ENCODE measurements around the gene SPDEF.

The SPDEF gene

GRCh38 chr6:34517461-34517881 is 38.7 kb downstream of the SPDEF start (continued):
- TF ChIP-seq, protein P1, sequence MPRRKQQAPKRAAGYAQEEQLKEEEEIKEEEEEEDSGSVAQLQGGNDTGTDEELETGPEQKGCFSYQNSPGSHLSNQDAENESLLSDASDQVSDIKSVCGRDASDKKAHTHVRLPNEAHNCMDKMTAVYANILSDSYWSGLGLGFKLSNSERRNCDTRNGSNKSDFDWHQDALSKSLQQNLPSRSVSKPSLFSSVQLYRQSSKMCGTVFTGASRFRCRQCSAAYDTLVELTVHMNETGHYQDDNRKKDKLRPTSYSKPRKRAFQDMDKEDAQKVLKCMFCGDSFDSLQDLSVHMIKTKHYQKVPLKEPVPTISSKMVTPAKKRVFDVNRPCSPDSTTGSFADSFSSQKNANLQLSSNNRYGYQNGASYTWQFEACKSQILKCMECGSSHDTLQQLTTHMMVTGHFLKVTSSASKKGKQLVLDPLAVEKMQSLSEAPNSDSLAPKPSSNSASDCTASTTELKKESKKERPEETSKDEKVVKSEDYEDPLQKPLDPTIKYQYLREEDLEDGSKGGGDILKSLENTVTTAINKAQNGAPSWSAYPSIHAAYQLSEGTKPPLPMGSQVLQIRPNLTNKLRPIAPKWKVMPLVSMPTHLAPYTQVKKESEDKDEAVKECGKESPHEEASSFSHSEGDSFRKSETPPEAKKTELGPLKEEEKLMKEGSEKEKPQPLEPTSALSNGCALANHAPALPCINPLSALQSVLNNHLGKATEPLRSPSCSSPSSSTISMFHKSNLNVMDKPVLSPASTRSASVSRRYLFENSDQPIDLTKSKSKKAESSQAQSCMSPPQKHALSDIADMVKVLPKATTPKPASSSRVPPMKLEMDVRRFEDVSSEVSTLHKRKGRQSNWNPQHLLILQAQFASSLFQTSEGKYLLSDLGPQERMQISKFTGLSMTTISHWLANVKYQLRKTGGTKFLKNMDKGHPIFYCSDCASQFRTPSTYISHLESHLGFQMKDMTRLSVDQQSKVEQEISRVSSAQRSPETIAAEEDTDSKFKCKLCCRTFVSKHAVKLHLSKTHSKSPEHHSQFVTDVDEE (CRISPR knock-in tag; IDR thresholded peaks at IDR 0.05) = no peak
- no peak for TF ChIP-seq ZNF565 (CRISPR knock-in tag; conservative IDR thresholded peaks at IDR 0.05; ENCODE audit: low read depth)
- no peak for TF ChIP-seq CSDC2 (CRISPR knock-in tag; IDR thresholded peaks at IDR 0.05)
- TF ChIP-seq SNAI2 (CRISPR knock-in tag; IDR thresholded peaks at IDR 0.05) = no peak
- TF ChIP-seq PPARA (CRISPR knock-in tag; IDR thresholded peaks at IDR 0.05; ENCODE audit: borderline replicate concordance) = no peak
- TF ChIP-seq CSRNP3 (CRISPR knock-in tag; IDR thresholded peaks at IDR 0.05) = no peak
- TF ChIP-seq, protein P2, sequence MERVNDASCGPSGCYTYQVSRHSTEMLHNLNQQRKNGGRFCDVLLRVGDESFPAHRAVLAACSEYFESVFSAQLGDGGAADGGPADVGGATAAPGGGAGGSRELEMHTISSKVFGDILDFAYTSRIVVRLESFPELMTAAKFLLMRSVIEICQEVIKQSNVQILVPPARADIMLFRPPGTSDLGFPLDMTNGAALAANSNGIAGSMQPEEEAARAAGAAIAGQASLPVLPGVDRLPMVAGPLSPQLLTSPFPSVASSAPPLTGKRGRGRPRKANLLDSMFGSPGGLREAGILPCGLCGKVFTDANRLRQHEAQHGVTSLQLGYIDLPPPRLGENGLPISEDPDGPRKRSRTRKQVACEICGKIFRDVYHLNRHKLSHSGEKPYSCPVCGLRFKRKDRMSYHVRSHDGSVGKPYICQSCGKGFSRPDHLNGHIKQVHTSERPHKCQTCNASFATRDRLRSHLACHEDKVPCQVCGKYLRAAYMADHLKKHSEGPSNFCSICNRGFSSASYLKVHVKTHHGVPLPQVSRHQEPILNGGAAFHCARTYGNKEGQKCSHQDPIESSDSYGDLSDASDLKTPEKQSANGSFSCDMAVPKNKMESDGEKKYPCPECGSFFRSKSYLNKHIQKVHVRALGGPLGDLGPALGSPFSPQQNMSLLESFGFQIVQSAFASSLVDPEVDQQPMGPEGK (CRISPR knock-in tag; IDR thresholded peaks at IDR 0.05; ENCODE audit: borderline replicate concordance) = no peak
- no peak for TF ChIP-seq ZFP3 (CRISPR knock-in tag; IDR thresholded peaks at IDR 0.05)
- TF ChIP-seq ZFP30 (CRISPR knock-in tag; IDR thresholded peaks at IDR 0.05) = no peak
- TF ChIP-seq ESRRG (CRISPR knock-in tag; IDR thresholded peaks at IDR 0.05) = no peak

DNA sequence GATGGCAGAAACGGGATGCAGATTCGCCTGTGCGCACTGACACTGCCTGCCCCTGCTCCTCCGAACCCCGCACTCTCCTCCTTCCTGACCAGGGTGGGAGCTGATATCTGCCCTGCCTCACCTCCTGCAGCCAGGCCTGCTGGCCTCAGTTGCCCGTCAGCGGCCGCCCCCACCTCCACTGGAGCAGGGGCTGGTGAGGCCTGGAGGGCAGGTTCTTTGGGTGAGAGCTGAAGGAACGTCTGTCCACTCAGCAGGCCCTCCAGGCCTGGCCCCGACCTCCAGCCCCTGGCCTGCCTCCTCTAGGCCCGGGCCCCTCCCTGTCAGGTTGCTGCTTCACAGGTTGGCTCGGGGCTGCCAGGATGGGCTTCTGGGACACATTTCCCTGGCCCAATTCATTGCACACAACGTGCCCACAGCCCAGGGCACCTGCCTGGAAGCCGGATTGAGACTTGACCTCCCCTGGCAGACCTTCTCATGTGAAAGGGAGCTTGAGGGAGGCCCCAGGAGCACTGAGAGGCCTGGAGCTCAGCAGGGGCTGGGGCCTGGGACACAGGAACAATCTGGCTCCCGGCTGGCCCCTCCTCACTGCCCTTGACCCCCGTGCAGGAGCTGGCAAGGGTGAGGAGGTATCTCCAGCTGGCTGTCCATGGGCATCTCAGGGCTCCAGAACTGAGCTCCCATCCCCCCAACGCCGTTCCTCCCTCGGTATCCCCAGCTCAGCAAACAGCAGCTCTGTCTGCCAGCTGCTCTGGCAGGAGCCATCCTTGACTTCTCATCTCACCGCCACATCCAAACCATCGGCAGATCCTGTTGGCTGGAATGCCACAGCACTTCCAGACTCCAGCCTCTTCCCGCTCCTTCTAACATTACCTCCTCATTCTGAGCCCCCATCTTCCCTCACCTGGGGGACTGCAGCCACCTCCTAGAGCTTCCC is 39.5 kb downstream of the SPDEF start:
- ATAC-seq = no peak
- TF ChIP-seq TCF4 (CRISPR knock-in tag; IDR thresholded peaks at IDR 0.05; ENCODE audit: borderline replicate concordance) (no peak), ISL1 (CRISPR knock-in tag; IDR thresholded peaks at IDR 0.05) (no peak), SNAI2 (CRISPR knock-in tag; IDR thresholded peaks at IDR 0.05) (no peak)

GRCh38 chr6:34515473-34516387 is 40.4 kb downstream of the SPDEF start:
- TF ChIP-seq ZFP3 (CRISPR knock-in tag; IDR thresholded peaks at IDR 0.05) (no peak), GLIS3 (CRISPR knock-in tag; IDR thresholded peaks at IDR 0.05) (no peak), BACH2 (CRISPR knock-in tag; IDR thresholded peaks at IDR 0.05; ENCODE audit: borderline replicate concordance) (no peak), ZNF565 (CRISPR knock-in tag; conservative IDR thresholded peaks at IDR 0.05; ENCODE audit: low read depth) (no peak), CSDC2 (CRISPR knock-in tag; IDR thresholded peaks at IDR 0.05) (no peak), PPARA (CRISPR knock-in tag; IDR thresholded peaks at IDR 0.05; ENCODE audit: borderline replicate concordance) (no peak), ZFP30 (CRISPR knock-in tag; IDR thresholded peaks at IDR 0.05) (no peak), OSR1 (CRISPR knock-in tag; IDR thresholded peaks at IDR 0.05) (no peak), ZNF8 (CRISPR knock-in tag; IDR thresholded peaks at IDR 0.05) (no peak), TCF4 (CRISPR knock-in tag; IDR thresholded peaks at IDR 0.05; ENCODE audit: borderline replicate concordance) (no peak), ZNF70 (CRISPR knock-in tag; IDR thresholded peaks at IDR 0.05) (no peak), TOX (CRISPR knock-in tag; IDR thresholded peaks at IDR 0.05; ENCODE audit: borderline replicate concordance) (no peak), ZC3H10 (CRISPR knock-in tag; IDR thresholded peaks at IDR 0.05) (no peak), ARNTL (CRISPR knock-in tag; IDR thresholded peaks at IDR 0.05; ENCODE audit: borderline replicate concordance, low read depth) (no peak)
- TF ChIP-seq, protein P1 (CRISPR knock-in tag; IDR thresholded peaks at IDR 0.05) = no peak
- TF ChIP-seq, protein P3, sequence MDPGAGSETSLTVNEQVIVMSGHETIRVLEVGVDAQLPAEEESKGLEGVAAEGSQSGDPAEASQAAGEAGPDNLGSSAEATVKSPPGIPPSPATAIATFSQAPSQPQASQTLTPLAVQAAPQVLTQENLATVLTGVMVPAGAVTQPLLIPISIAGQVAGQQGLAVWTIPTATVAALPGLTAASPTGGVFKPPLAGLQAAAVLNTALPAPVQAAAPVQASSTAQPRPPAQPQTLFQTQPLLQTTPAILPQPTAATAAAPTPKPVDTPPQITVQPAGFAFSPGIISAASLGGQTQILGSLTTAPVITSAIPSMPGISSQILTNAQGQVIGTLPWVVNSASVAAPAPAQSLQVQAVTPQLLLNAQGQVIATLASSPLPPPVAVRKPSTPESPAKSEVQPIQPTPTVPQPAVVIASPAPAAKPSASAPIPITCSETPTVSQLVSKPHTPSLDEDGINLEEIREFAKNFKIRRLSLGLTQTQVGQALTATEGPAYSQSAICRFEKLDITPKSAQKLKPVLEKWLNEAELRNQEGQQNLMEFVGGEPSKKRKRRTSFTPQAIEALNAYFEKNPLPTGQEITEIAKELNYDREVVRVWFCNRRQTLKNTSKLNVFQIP (CRISPR knock-in tag; IDR thresholded peaks at IDR 0.05; ENCODE audit: borderline replicate concordance, low read depth) = no peak

More at GRCh38 chr6:34515473-34516387, 40.4 kb downstream of the SPDEF start:
- ATAC-seq = no peak
